ENCODE results near the gene MPP1. TPM values are rescaled to one million over a fixed set of nuclear protein-coding genes. Genes with fewer than 3 reads are reported as not detected.

MPP1 gene
- polyA plus RNA-seq, 4 donors: 30.2 to 41.6 (median 37.2) TPM

DNA sequence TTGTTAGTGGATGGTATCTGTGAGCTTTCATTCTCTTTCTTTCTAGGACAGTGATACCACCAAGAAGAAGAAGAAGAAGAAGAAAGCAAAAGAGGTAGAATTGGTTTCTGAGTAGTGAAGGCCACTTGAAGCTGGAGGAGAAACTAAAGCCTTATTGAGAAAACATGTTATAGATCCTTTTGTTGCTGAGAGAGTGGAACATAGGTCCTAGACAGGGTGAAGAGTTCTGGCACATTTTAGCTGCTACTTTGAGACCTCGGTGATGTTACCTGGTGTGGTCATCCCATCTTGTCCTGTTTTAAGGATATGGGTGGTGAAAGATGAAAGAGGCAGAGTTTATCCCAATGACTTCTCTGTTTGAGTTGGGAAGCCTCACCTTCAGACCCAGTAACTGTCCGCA is 28.5 kb downstream of the MPP1 start:
- no peak for DNase-seq (ENCODE audit: low read depth in 4 of 4, low spot score in 3 of 4)

GRCh38 chrX:154775419-154776349 is 29.6 kb downstream of the MPP1 start:
- DNase-seq (ENCODE audit: low read depth in 4 of 4, low spot score in 3 of 4): no peak

- no peak for DNase-seq (ENCODE audit: low read depth in 4 of 4, low spot score in 3 of 4)
Observed at GRCh38 chrX:154774622-154775021, 30.7 kb downstream of the MPP1 start.

- peak; percentile 75 to 86 (median 83) for DNase-seq (ENCODE audit: low read depth in 4 of 4, low spot score in 3 of 4)
Observed at GRCh38 chrX:154762537-154763296, 42.6 kb downstream of the MPP1 start, which contains the start of gene DKC1. Gene DKC1, plus strand, starts transcription at chrX:154762864. Its CDS starts 102 bp downstream, at chrX:154762966.

DNA sequence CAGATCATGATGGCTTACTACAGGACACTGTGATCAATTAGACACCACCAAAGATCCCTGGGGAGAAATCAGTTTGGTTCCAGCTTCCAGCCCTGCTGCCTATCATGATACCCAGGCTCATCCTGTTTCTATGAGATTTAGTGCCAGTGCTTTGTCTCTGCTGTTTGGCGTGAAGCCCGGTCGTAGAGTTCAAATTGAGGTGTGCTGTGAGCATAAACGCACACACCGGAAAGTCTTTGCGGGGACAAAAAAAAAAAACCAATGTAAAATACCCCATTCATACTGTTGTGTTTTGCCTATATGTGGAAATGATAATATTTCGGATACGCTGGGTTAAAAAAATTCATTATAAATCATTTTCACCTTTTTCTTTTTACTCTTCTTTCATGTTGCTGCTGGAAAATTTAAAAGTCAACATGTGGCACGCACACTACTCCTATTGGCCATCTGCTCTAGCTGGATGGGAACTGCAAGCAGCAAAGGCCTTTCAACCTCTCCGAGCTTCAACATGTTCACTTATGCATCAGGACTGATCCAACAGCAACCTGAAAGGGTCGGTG is 43.2 kb downstream of the MPP1 start:
- DNase-seq (ENCODE audit: low read depth in 4 of 4, low spot score in 3 of 4): no peak

DNA sequence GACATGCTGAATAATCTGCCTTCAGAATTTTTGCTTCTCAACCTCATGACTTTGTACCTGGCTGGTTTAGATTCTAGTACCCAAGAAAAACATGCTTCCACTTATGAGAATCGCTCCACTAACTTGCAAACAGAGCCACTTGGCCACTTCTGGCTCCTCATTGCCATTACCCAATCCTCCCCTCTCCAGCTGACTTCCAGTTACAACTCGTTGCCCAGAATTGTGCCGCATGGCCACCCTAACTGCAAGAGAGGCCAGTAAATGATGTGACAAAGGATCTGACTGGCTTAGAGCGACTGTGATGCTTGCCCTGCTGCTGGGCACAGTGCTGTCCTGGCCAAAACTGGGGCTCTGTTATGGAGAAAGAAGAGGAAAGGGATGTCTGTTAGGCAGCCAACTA is 46.6 kb downstream of the MPP1 start:
- no peak for DNase-seq (ENCODE audit: low read depth in 4 of 4, low spot score in 3 of 4)

DNA sequence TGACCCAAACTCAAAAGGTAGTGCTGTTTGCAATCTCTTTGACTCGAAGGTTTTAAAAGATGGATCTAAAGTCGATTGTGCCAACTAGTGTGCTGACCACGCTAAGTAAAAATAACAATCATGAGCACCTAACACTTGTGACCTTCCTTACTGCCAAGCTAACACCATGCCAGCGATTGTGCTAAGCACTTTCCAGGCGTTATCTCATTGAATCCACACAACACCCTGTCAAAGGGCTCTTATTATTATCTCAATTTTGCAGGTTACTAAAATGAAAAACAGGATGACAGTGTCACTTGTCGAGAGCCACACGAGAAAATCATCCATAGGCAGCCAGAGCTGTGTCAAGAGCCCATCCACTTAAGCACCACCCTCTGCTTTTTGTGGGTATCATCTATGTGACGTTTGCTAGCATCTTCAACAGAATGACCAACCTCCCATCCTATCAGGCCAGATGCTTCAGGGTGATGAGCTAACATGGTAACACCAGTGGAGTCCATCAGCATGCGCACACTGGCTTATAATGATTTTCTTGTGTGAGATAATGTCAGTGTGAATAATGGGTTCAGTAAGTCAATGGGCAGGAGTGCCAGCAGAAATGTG is 53.5 kb downstream of the MPP1 start:
- DNase-seq (ENCODE audit: low read depth in 4 of 4, low spot score in 3 of 4): no peak

DNA sequence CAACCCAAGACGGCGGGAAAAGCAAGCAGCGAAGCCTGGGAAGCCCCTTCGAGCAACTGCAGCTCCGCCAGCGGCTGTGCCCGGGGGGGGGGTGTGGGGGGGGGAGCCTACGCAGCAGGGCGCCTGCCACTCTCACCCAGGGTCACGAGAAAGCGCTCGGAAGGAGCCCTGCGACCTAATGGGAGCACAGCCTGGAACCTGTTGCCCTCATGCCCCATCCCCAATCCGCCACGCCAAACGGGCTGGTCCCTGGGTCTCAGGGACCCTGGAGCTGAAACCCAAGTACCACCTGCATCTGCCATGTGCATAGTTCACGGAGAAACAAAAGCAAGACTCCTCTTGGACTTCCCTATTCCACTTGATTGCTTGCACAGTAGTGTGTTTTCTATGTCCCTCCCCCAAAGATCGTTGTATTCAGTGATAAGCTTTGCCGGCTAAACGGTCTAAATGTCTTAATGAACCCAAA is 54.0 kb downstream of the MPP1 start:
- DNase-seq (ENCODE audit: low read depth in 4 of 4, low spot score in 3 of 4): no peak

DNA sequence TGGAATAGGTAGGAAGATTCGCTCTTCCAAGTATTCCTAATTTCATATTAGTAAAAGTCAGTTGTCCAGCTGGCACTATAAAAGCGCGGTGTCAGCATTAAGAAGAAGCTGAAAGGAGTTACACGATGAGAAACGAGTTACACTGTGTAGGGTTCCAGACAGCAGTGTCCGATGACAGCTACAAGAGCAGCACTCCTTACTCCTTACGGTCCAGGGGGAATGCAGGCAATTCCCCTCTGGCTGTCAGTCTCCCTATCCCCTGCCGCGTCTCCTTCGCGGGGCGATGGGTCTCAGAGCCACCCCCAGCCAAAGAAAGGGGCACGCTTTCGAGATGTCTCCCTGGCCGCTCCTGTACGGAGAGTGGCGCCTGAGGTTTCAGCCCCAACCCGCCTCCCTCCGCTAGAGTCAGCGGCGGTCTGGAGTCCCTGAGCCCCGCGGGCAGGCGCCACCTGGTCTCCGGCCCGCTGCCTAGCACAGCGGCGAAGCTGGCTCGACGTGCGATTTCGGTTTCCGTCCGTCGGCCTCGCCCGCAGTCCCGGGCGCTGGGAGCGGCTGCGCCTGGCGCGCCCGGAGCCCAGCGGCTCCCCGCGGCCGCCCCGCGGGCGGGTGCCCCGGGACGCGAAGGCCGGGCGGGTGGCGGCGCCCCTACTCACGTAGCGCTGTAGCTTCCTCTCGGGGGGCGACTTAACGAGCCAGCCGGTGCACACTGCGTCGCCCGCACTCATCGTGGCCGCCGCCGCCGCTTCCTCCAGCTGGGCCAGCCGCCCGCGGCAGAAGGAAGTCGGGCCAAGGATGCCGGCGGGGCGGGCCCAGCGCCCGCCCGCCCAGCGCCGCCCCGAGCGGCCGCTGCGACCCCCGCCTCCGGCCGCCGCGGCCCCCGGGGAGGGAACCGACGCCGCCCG is 54.7 kb downstream of the MPP1 start, which contains the start of gene GAB3:
TSS of gene GAB3 (minus strand) at position 777 of the 902 bp plus-strand sequence. CDS start at position 725, 52 bp downstream.
- DNase-seq (ENCODE audit: low read depth in 4 of 4, low spot score in 3 of 4): no peak

DNA sequence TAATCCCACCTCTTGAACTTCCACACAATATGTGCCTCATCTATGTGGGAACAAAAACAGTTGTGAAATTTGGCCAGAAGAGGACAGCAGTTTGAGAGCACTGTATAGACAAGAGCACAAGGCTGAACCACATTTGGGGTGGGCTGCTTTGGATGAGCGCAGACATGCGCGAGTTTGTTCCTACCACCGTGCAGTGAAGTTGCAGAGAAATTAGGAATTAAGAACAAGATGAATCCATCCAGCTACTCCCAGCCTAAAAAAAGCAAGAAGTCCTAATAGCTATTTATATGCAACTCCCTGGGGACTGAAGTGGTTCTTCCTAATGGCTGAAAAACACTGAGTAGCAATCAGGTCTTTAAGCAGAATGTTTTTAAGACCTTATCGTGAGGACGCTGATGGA is 55.4 kb downstream of the MPP1 start:
- DNase-seq (ENCODE audit: low read depth in 4 of 4, low spot score in 3 of 4): no peak

DNA sequence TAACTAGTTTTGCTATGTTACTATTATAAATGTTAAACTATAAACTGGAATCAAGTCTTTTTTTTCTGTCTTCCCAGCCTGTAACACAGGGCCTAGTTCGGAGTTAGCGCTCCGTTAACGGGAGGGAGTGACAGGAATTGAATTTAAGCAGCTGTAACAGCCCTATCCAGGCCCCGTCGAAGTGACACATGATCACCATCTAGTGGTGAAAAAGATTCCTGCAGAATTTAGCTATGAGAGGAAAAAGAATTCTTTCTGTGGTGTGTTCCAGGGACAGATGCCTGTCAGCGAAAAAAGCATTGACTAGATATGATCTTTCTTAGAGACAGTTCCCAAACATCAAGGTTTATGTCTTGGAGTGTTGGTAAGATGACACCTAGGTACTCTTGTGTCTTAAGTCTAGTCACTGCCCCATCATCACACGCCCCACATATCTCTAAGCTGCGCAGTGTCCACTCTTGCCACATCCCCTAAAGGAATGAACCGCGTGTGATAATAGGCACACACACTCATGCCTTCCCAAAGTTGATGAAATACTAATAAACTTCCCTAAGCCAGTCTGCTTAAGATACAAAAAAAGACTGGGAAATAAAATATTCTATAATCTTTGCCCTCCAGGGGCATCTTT is 56.5 kb downstream of the MPP1 start:
- no peak for DNase-seq (ENCODE audit: low read depth in 4 of 4, low spot score in 3 of 4)

DNA sequence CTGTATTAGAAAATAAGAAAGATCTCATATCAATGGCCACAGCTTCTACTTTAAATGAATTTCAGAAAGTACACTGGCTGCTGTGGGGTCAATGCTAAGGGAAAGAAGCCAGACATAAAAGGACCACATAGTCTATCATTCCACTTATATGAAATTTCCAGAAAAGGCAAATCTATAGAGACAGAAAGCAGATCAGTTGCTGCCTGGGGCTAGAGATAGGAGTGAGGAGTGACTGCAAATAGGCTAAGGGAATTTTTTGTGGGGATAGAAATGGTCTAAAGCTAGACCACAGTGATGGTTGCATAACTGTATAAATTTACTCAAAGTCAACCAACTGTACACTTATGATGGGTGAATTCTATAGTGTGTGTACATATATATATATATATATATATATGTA is 62.7 kb downstream of the MPP1 start:
- DNase-seq (ENCODE audit: low read depth in 4 of 4, low spot score in 3 of 4): no peak

GRCh38 chrX:154739952-154740465 is 65.3 kb downstream of the MPP1 start:
- no peak for DNase-seq (ENCODE audit: low read depth in 4 of 4, low spot score in 3 of 4)

DNA sequence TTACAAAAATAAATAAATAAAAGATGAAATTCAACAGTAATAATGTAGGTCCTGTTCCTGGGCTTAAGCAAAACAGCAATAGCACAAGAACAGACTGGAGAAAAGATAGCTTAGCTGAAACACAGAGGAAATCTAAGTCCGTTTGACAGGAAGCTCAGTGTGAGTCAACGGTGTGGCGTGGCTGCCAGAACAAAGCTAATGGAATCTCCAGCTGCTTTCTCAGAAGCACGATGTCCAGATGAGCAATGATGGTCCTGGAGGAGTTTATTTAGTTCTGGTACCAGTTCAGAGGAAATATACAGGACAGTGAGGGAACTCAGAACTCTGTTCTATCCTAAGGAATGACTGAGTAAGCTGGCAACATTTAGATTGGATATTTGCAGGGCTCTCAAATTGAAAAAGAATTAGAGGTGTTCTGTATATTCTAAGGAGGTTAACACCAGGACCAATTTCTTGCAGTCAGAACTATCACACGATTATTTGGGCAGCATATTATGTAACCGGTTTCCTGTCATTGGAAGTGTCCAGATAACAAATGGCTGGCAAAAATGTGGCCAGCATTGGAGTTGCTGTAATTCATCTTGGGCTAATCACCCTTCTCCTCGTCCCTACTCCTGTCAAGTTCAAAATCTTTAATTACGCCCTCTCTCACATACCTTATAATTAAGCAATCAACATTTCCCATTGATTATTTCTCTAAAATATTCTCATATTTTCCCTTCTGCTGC is 67.1 kb downstream of the MPP1 start:
- DNase-seq (ENCODE audit: low read depth in 4 of 4, low spot score in 3 of 4): no peak

DNA sequence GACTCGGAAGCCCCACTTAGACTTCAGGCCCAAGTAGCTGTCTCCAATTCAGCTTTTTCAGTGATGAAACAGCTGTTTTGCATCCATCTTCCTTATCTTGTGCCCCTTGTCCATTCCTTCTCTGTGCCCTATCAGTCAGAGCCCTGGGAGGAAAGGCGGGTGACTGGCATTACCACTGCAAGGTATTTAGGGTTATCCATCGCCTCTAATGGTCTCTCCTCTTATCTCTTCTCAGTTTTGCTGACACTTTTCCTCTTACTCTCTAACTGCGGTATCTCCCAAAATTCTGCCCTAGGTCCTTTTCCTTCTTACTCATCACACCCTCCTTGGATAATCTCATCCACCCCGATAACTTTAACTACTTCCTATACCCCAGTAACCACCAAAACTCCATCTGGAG is 68.1 kb downstream of the MPP1 start:
- DNase-seq (ENCODE audit: low read depth in 4 of 4, low spot score in 3 of 4): no peak

GRCh38 chrX:154735695-154736393 is 69.4 kb downstream of the MPP1 start:
- no peak for DNase-seq (ENCODE audit: low read depth in 4 of 4, low spot score in 3 of 4)

DNA sequence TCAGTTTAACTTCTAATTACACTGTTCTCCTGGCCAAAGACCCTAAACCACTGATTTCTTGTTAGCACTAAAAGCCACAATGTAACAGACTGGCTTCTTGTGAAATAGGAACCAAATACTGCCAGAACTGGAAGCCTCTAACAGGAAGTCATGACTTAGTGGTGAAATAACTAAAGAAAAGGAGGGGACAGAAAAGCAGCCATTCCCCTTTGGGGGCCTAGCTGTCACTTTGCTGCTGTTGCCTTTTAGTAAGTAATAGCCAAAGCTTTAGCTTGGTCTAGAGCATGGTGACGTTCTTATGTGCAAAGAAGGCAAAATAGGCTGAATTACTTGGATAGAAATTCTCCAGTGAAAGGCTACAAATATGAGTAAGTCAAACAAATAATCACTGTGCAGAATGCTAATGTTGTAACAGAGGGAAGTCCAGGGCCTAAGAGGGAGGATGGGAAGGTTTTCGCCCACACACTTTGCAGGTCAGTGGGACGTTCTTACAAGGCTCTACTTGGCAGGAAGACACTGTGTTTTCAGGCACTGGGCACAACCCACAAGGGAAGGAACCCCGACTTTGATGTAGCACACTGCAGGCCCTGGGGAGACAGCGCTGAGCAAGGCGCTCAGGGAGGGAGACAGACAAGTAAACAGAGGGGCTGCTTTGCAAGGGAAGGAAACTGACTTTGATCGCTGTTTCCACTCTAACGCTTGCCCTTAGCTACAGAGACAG is 71.1 kb downstream of the MPP1 start:
- no peak for DNase-seq (ENCODE audit: low read depth in 4 of 4, low spot score in 3 of 4)

Data from left renal pelvis (tissue), 4 donors.